Panc1 (cell line): ENCODE measurements around the gene ZDHHC19. TPM values are rescaled to one million over a fixed set of nuclear protein-coding genes. Genes with fewer than 3 reads are reported as not detected.
A peak's percentile ranks its signal among the peaks of the same experiment; 100 is the strongest.

Source experiments
- ATAC-seq: fragments of 200-7000 bp; cut with Tn5 transposase; 2 replicates; pipeline ENCODE4 v1.9.1; 2020; ENCODE audit warnings: mild to moderate bottlenecking, moderate library complexity
- BruUV-seq: library from RNA; stranded (reverse); fragments of 400-500 nt; replicated peaks from 2 replicates; lab custom pipeline; 2021; lab: Mats Ljungman, UMichigan
- CTCF ChIA-PET: fragments of 300-600 bp; sonication (Branson Sonifier 250); formaldehyde crosslinking; loops from one replicate; lab custom pipeline; 2022; ENCODE audit warnings: antibody characterized with exemption; lab: Charles Lee
- POLR2A ChIA-PET: fragments of 300-600 bp; sonication (Branson Sonifier 250); formaldehyde crosslinking; loops from one replicate; lab custom pipeline; 2022; ENCODE audit warnings: antibody characterized with exemption; lab: Charles Lee
- DNase-seq: peaks from one replicate; pipeline ENCODE4 v3.0.0-alpha.2; 2010; ENCODE audit warnings: low read depth, low spot score
- H3K27ac ChIP-seq: 2 replicates; pipeline ENCODE4 v1.5.1; 2011; ENCODE audit warnings: mild to moderate bottlenecking, low read length, inconsistent platforms
- H3K27me3 ChIP-seq: fragments of 200-500 bp; sonication (Bioruptor generic); 2 replicates; pipeline ENCODE4 v1.6.0; 2014; ENCODE audit warnings: low read length, inconsistent platforms; ENCODE audit not compliant: control insufficient read depth, insufficient read depth
- H3K36me3 ChIP-seq: fragments of 200-500 bp; sonication (Bioruptor generic); 2 replicates; pipeline ENCODE4 v1.5.1; 2014; ENCODE audit warnings: inconsistent platforms, mild to moderate bottlenecking, low read length, moderate library complexity; ENCODE audit not compliant: control insufficient read depth, insufficient read depth
- H3K4me1 ChIP-seq: 2 replicates; pipeline ENCODE4 v1.5.1; 2011; ENCODE audit warnings: inconsistent platforms, mild to moderate bottlenecking, low read length, moderate library complexity; ENCODE audit not compliant: control insufficient read depth, insufficient read depth
- H3K4me3 ChIP-seq, 2 experiments: 2 replicates each; pipeline ENCODE4 v1.5.1; 2011 to 2012; ENCODE audit warnings: low read depth in 2 of 2, low read length in 2 of 2, mild to moderate bottlenecking in 2 of 2, inconsistent platforms in 1 of 2, moderate library complexity in 1 of 2
- H3K9me3 ChIP-seq: fragments of 200-500 bp; sonication (Bioruptor generic); 2 replicates; pipeline ENCODE4 v1.5.1; 2014; ENCODE audit warnings: low read depth, mild to moderate bottlenecking, inconsistent platforms, low read length, moderate library complexity; ENCODE audit not compliant: control insufficient read depth, insufficient read depth
- POLR2AphosphoS5 ChIP-seq: IDR thresholded peaks from 2 replicates; pipeline ENCODE4 v1.6.1; 2012; ENCODE audit warnings: mild to moderate bottlenecking, low read depth, low read length, moderate library complexity
- SIN3A ChIP-seq: IDR thresholded peaks from 2 replicates; pipeline ENCODE4 v1.6.1; 2012; ENCODE audit warnings: low read depth, mild to moderate bottlenecking, low read length, moderate library complexity, borderline replicate concordance; ENCODE audit not compliant: insufficient read depth
- TCF7L2 ChIP-seq: IDR thresholded peaks from 2 replicates; pipeline ENCODE4 v1.6.1; 2011; ENCODE audit warnings: mild to moderate bottlenecking, low read depth, low read length, inconsistent platforms
- in situ Hi-C: cut with HindIII; loops from 2 replicates; pipeline ENCODE4 v1.10.0; 2016; ENCODE audit warnings: low sequenced_read_pairs, low pct_unique_long_range_greater_than_20kb
- intact Hi-C: fragments of 100-400 bp; cut with micrococcal nuclease; formaldehyde crosslinking; loops from one replicate; pipeline ENCODE4 v1.10.0; 2022; ENCODE audit not compliant: unreplicated experiment
- total RNA-seq: library from RNA; stranded (reverse); gene quantifications from one replicate; pipeline ENCODE4 v1.2.1, GENCODE V29; 2021; ENCODE audit not compliant: unreplicated experiment
- TF ChIP-seq, protein P1 (sequence below): fragments of 450-650 bp; IDR thresholded peaks from 2 replicates; pipeline ENCODE4 v1.5.1; 2017; ENCODE audit warnings: mild to moderate bottlenecking
- TF ChIP-seq, protein P2 (sequence below), 2 experiments: IDR thresholded peaks; 2 replicates each; pipeline ENCODE4 v1.6.1; 2011 to 2012; ENCODE audit warnings: low read depth in 2 of 2, control low read depth in 1 of 2, low read length in 1 of 2, mild to moderate bottlenecking in 1 of 2, moderate library complexity in 1 of 2; ENCODE audit not compliant: insufficient read depth in 1 of 2

Gene ZDHHC19
- total RNA-seq, 1 experiment from 2014 or later, result 0.33 TPM

DNA sequence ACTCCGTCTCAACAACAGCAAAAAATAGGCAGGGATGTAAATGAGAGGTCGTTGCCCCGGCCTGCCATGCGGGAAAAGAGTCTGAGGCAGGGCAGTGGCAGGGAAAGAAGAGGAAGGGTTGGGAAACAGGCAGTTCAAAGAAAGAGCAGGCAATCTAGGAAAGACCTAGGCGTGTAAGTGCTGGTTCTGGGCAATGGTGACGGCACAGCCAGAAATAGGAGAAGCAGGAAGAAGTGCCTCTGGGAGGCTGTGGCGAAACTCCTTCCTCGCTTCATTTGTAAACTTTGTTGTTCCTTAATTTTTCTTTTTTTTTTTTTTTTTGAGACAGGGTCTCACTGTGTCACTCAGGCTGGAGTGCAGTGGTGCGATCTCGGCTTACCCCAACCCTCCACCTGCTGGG lies 9.4 kb upstream of the ZDHHC19 start:
- Histone ChIP-seq H3K27ac (no peak overlapping the region), H3K36me3 (no peaks in the 10 kb centered on the region), H3K27me3 (no peaks in the 10 kb centered on the region), H3K4me3 (no peak overlapping the region), H3K4me1 (peaks cover 4% of the 10 kb centered on the region), H3K9me3 (no peaks in the 10 kb centered on the region)
- intact Hi-C loops (no loop called here), in situ Hi-C loops (no loop called here)
- ATAC-seq (no peak), DNase-seq (no peak)
- ChIA-PET CTCF (interaction anchor here (0.6 to 0.7 kb wide), 4 partner anchors 41 to 314 kb away, joined by 4 to 8 read pairs (median 6); no protein-coding TSS in a partner anchor), POLR2A (interaction anchor here (1.0 kb wide), 1 partner anchor 9 kb away, joined by 4 read pairs; no protein-coding TSS in a partner anchor)
- BruUV-seq, result no TSS peak
- TF ChIP-seq, protein P1, sequence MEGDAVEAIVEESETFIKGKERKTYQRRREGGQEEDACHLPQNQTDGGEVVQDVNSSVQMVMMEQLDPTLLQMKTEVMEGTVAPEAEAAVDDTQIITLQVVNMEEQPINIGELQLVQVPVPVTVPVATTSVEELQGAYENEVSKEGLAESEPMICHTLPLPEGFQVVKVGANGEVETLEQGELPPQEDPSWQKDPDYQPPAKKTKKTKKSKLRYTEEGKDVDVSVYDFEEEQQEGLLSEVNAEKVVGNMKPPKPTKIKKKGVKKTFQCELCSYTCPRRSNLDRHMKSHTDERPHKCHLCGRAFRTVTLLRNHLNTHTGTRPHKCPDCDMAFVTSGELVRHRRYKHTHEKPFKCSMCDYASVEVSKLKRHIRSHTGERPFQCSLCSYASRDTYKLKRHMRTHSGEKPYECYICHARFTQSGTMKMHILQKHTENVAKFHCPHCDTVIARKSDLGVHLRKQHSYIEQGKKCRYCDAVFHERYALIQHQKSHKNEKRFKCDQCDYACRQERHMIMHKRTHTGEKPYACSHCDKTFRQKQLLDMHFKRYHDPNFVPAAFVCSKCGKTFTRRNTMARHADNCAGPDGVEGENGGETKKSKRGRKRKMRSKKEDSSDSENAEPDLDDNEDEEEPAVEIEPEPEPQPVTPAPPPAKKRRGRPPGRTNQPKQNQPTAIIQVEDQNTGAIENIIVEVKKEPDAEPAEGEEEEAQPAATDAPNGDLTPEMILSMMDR, result no peak
- TF ChIP-seq, protein P2, sequence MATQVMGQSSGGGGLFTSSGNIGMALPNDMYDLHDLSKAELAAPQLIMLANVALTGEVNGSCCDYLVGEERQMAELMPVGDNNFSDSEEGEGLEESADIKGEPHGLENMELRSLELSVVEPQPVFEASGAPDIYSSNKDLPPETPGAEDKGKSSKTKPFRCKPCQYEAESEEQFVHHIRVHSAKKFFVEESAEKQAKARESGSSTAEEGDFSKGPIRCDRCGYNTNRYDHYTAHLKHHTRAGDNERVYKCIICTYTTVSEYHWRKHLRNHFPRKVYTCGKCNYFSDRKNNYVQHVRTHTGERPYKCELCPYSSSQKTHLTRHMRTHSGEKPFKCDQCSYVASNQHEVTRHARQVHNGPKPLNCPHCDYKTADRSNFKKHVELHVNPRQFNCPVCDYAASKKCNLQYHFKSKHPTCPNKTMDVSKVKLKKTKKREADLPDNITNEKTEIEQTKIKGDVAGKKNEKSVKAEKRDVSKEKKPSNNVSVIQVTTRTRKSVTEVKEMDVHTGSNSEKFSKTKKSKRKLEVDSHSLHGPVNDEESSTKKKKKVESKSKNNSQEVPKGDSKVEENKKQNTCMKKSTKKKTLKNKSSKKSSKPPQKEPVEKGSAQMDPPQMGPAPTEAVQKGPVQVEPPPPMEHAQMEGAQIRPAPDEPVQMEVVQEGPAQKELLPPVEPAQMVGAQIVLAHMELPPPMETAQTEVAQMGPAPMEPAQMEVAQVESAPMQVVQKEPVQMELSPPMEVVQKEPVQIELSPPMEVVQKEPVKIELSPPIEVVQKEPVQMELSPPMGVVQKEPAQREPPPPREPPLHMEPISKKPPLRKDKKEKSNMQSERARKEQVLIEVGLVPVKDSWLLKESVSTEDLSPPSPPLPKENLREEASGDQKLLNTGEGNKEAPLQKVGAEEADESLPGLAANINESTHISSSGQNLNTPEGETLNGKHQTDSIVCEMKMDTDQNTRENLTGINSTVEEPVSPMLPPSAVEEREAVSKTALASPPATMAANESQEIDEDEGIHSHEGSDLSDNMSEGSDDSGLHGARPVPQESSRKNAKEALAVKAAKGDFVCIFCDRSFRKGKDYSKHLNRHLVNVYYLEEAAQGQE (IDR thresholded peaks at IDR 0.05; ENCODE audit: insufficient read depth in 1 of 2, low read depth in 2 of 2, low read length in 1 of 2), result no peak
- TF ChIP-seq TCF7L2, result no peak
- no peak for TF ChIP-seq POLR2AphosphoS5

DNA sequence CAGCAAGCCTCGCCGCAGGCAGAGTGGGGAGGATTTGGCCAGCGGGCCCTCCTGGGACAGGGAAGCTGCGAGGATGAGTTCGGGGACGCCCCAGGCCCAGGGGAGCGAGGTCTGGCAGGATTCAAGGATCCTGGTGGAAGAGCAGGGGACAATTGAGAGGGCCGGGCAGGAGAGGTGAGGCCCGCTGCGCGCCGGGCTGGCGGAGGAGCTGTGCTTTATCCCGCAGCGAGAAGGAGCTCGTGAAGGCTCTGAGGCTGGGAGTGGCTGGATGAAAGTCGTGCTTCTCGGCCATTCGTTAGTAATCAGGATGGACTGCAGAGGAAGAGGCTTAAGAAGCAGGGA lies 8.7 kb upstream of the ZDHHC19 start:
- no peak for TF ChIP-seq POLR2AphosphoS5
- no peak for TF ChIP-seq SIN3A
- TF ChIP-seq, protein P1, result no peak
- TF ChIP-seq, protein P2 (IDR thresholded peaks at IDR 0.05; ENCODE audit: insufficient read depth in 1 of 2, low read depth in 2 of 2, low read length in 1 of 2), result no peak
- TF ChIP-seq TCF7L2, result no peak
- Histone ChIP-seq H3K36me3 (no peaks in the 10 kb centered on the region), H3K4me1 (peaks cover 4% of the 10 kb centered on the region), H3K4me3 (no peak overlapping the region), H3K27ac (no peak overlapping the region), H3K27me3 (no peaks in the 10 kb centered on the region), H3K9me3 (no peaks in the 10 kb centered on the region)
- no peak for DNase-seq
- intact Hi-C loops (no loop called here), in situ Hi-C loops (no loop called here)
- BruUV-seq, result no TSS peak
- CTCF ChIA-PET, result interaction anchor here (0.6 kb wide), 1 partner anchor 302 kb away, joined by 4 read pairs; no protein-coding TSS in a partner anchor
- POLR2A ChIA-PET, result no interaction called here
- 0 out of 2 replicates have a peak, but pooled peaks have one; percentile 13 for ATAC-seq
